ENCODE results near the gene BBC3. TPM values are rescaled to one million over a fixed set of nuclear protein-coding genes. Genes with fewer than 3 reads are reported as not detected.

Gene BBC3
- polyA plus RNA-seq, 1 donor from 2014 or later: 15.6 TPM

DNA sequence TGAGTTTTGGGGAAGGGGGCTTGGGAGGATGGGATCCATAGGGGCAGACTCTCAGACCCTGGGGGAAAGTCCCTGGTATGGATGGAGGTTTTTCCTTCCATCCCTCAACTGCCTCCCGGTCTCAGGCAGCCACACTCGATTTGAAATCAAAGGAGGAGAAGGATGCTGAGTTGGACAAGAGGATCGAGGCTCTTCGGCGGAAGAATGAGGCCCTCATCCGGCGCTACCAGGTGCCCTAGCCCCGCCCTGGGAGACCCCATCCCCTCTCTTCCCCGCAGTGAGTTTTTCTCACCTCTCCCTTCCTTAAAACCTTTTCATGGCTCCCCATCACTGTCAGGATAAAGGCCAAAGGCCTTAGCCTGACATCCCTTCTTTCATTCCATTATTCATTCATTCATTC is 27.4 kb upstream of the BBC3 start:
- Histone ChIP-seq H3K4me2 (ENCODE audit: low read length) (no peak overlapping the region), H3K27me3 (ENCODE audit: insufficient read depth, low read depth, low read length) (no peaks in the 10 kb centered on the region), H4K20me1 (ENCODE audit: insufficient read depth) (no peaks in the 10 kb centered on the region), H3K27ac (ENCODE audit: low read length) (no peak overlapping the region), H3K9ac (ENCODE audit: low read length) (no peak overlapping the region), H2AFZ (ENCODE audit: low read depth, low read length) (no peak overlapping the region), H3K36me3 (ENCODE audit: insufficient read depth, low read length) (no peaks in the 10 kb centered on the region), H3K9me3 (ENCODE audit: low read length) (no peaks in the 10 kb centered on the region), H3K79me2 (replicated peaks; ENCODE audit: insufficient read depth, low read length) (no peaks in the 10 kb centered on the region), H3F3A (ENCODE audit: insufficient read depth, low read length, poor library complexity, severe bottlenecking) (no peaks in the 10 kb centered on the region), H3K4me3 (ENCODE audit: low read length) (no peak overlapping the region), H3K9me2 (ENCODE audit: insufficient read depth, low read length) (no peaks in the 10 kb centered on the region)
- TF ChIP-seq EP300 (conservative IDR thresholded peaks at IDR 0.05; ENCODE audit: poor library complexity, severe bottlenecking) (no peak), TAF1 (IDR thresholded peaks at IDR 0.05; ENCODE audit: low read depth) (no peak), EZH2 (IDR thresholded peaks at IDR 0.05; ENCODE audit: borderline replicate concordance, insufficient read depth, low read length, poor library complexity, severe bottlenecking) (no peak), RAD21 (conservative IDR thresholded peaks at IDR 0.05) (no peak), POLR2AphosphoS5 (IDR thresholded peaks at IDR 0.05) (no peak), SMC3 (conservative IDR thresholded peaks at IDR 0.05; ENCODE audit: poor library complexity) (no peak)
- TF ChIP-seq, protein P1, sequence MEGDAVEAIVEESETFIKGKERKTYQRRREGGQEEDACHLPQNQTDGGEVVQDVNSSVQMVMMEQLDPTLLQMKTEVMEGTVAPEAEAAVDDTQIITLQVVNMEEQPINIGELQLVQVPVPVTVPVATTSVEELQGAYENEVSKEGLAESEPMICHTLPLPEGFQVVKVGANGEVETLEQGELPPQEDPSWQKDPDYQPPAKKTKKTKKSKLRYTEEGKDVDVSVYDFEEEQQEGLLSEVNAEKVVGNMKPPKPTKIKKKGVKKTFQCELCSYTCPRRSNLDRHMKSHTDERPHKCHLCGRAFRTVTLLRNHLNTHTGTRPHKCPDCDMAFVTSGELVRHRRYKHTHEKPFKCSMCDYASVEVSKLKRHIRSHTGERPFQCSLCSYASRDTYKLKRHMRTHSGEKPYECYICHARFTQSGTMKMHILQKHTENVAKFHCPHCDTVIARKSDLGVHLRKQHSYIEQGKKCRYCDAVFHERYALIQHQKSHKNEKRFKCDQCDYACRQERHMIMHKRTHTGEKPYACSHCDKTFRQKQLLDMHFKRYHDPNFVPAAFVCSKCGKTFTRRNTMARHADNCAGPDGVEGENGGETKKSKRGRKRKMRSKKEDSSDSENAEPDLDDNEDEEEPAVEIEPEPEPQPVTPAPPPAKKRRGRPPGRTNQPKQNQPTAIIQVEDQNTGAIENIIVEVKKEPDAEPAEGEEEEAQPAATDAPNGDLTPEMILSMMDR (IDR thresholded peaks at IDR 0.05; ENCODE audit: poor library complexity, severe bottlenecking): no peak

DNA sequence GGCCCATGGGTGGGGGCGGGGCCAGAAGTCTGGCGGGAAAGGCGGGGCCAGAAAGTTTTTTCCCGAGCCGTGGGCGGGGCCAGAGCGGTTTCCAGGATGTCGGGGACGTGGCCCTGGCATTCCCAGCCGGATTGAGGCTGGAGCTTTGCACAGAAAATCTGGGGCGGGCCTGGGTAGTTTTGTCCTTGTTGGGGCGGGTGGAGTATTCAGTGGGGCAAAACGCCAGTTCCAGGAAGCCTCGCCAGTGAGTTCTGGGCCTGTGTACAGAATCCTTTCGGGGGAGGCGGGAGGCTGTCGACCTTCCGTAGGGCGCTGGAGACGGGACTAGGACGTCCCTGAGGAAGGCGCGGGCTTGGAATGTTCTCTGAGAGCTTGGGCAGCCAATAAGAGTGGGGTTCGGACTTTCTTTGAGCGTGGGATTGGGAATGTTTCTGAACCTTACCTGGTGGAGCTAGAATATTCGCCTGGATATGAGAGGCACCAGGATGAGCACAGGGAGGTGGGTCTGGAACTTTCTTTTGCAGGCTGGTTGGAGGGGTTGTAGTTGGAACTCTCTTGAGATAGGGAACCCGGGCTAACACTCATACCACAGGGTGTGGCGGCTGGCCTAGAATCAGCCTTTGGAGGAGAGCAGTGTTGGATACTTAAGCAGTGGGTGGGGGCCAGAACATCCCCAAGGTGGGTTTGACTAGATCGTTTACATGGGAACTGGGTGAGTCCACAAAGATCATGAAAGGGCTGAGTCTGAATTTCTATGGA is 26.6 kb upstream of the BBC3 start:
- TF ChIP-seq, protein P2, sequence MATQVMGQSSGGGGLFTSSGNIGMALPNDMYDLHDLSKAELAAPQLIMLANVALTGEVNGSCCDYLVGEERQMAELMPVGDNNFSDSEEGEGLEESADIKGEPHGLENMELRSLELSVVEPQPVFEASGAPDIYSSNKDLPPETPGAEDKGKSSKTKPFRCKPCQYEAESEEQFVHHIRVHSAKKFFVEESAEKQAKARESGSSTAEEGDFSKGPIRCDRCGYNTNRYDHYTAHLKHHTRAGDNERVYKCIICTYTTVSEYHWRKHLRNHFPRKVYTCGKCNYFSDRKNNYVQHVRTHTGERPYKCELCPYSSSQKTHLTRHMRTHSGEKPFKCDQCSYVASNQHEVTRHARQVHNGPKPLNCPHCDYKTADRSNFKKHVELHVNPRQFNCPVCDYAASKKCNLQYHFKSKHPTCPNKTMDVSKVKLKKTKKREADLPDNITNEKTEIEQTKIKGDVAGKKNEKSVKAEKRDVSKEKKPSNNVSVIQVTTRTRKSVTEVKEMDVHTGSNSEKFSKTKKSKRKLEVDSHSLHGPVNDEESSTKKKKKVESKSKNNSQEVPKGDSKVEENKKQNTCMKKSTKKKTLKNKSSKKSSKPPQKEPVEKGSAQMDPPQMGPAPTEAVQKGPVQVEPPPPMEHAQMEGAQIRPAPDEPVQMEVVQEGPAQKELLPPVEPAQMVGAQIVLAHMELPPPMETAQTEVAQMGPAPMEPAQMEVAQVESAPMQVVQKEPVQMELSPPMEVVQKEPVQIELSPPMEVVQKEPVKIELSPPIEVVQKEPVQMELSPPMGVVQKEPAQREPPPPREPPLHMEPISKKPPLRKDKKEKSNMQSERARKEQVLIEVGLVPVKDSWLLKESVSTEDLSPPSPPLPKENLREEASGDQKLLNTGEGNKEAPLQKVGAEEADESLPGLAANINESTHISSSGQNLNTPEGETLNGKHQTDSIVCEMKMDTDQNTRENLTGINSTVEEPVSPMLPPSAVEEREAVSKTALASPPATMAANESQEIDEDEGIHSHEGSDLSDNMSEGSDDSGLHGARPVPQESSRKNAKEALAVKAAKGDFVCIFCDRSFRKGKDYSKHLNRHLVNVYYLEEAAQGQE (IDR thresholded peaks at IDR 0.05; ENCODE audit: borderline replicate concordance): no peak
- TF ChIP-seq POLR2AphosphoS5 (IDR thresholded peaks at IDR 0.05): no peak
- peak overlapping the region; percentile 24 for H3K9ac ChIP-seq (ENCODE audit: low read length)
- H3K4me3 ChIP-seq (ENCODE audit: low read length): peak overlapping the region; percentile 70
- no peak overlapping the region for H2AFZ ChIP-seq (ENCODE audit: low read depth, low read length)
- no peaks in the 10 kb centered on the region for H4K20me1 ChIP-seq (ENCODE audit: insufficient read depth)
- no peaks in the 10 kb centered on the region for H3K9me3 ChIP-seq (ENCODE audit: low read length)
- no peaks in the 10 kb centered on the region for H3K36me3 ChIP-seq (ENCODE audit: insufficient read depth, low read length)
- no peaks in the 10 kb centered on the region for H3F3A ChIP-seq (ENCODE audit: insufficient read depth, low read length, poor library complexity, severe bottlenecking)
- H3K79me2 ChIP-seq (replicated peaks; ENCODE audit: insufficient read depth, low read length): no peaks in the 10 kb centered on the region
- H3K27me3 ChIP-seq (ENCODE audit: insufficient read depth, low read depth, low read length): no peaks in the 10 kb centered on the region
- H3K27ac ChIP-seq (ENCODE audit: low read length): no peak overlapping the region
- no peaks in the 10 kb centered on the region for H3K9me2 ChIP-seq (ENCODE audit: insufficient read depth, low read length)
- H3K4me2 ChIP-seq (ENCODE audit: low read length): peak overlapping the region; percentile 54

All from neural cell (in vitro differentiated cells).